Measurements from ENCODE around the gene SORBS1. TPM values are rescaled to one million over a fixed set of nuclear protein-coding genes. Genes with fewer than 3 reads are reported as not detected.

The SORBS1 gene
- total RNA-seq, 6 experiments from 2014 or later, result 56.4 to 97.9 (median 76.5) TPM

GRCh38 chr10:95315509-95315908 lies 245.7 kb downstream of the SORBS1 start:
- Histone ChIP-seq H3K9me3 (no peaks in the 10 kb centered on the region), H3K27me3 (no peaks in the 10 kb centered on the region), H3K27ac (no peak overlapping the region), H3K4me1 (peaks cover 0 to 15% (median 2%) of the 10 kb centered on the region in 4 donors), H3K4me3 (no peak overlapping the region), H3K36me3 (peaks cover 0 to 11% (median 4%) of the 10 kb centered on the region in 4 donors)
- no peak for DNase-seq
- no peak for ATAC-seq
- intact Hi-C loops (cut with DNase I), result no loop called here
- TF ChIP-seq CTCF (IDR thresholded peaks at IDR 0.05) (no peak), POLR2A (IDR thresholded peaks at IDR 0.05) (no peak)
- 88% methylated on average over 2 of the region's 2 CpGs for WGBS (ENCODE audit: insufficient coverage, low coverage, low lambda C conversion rate, missing lambda C conversion rate)

- H3K4me1 ChIP-seq, result peaks cover 0 to 15% (median 2%) of the 10 kb centered on the region in 4 donors
- ATAC-seq, result peak in 3 of 4 donors; percentile 13 to 86 (median 43)
- peaks cover 0 to 11% (median 4%) of the 10 kb centered on the region in 4 donors for H3K36me3 ChIP-seq
Observed at GRCh38 chr10:95314192-95314918, 246.8 kb downstream of the SORBS1 start.

GRCh38 chr10:95312986-95313495 lies 248.1 kb downstream of the SORBS1 start:
- DNase-seq (no peak), ATAC-seq (no peak)
- H3K27ac ChIP-seq, result no peak overlapping the region
- no peak overlapping the region for H3K4me3 ChIP-seq
- H3K36me3 ChIP-seq, result peaks cover 0 to 11% (median 3%) of the 10 kb centered on the region in 4 donors
- H3K4me1 ChIP-seq, result peaks cover 0 to 15% (median 2%) of the 10 kb centered on the region in 4 donors
- H3K9me3 ChIP-seq, result no peaks in the 10 kb centered on the region
- H3K27me3 ChIP-seq, result no peaks in the 10 kb centered on the region
- WGBS (ENCODE audit: insufficient coverage, low coverage, low lambda C conversion rate, missing lambda C conversion rate), result 100% methylated on average over 1 of the region's 1 CpG
- intact Hi-C loops (cut with DNase I), result no loop called here
- TF ChIP-seq CTCF (IDR thresholded peaks at IDR 0.05) (no peak), POLR2A (IDR thresholded peaks at IDR 0.05) (no peak)

More at GRCh38 chr10:95314192-95314918, 246.8 kb downstream of the SORBS1 start:
- H3K4me3 ChIP-seq, result no peak overlapping the region
- WGBS (ENCODE audit: insufficient coverage, low coverage, low lambda C conversion rate, missing lambda C conversion rate), result 53% methylated on average over 2 of the region's 4 CpGs
- TF ChIP-seq POLR2A (IDR thresholded peaks at IDR 0.05), result no peak
- TF ChIP-seq CTCF (IDR thresholded peaks at IDR 0.05), result no peak
- no peak for DNase-seq
- intact Hi-C loops (cut with DNase I), result no loop called here
- H3K9me3 ChIP-seq, result no peaks in the 10 kb centered on the region
- H3K27me3 ChIP-seq, result no peaks in the 10 kb centered on the region
- H3K27ac ChIP-seq, result no peak overlapping the region

- Histone ChIP-seq H3K4me3 (no peak overlapping the region), H3K27me3 (no peaks in the 10 kb centered on the region), H3K4me1 (peaks cover 0 to 15% (median 2%) of the 10 kb centered on the region in 4 donors), H3K9me3 (no peaks in the 10 kb centered on the region), H3K36me3 (peaks cover 0 to 11% (median 0%) of the 10 kb centered on the region in 4 donors), H3K27ac (no peak overlapping the region)
- no peak for DNase-seq
- intact Hi-C loops (cut with DNase I), result no loop called here
- no peak for TF ChIP-seq POLR2A (IDR thresholded peaks at IDR 0.05)
- no peak for TF ChIP-seq CTCF (IDR thresholded peaks at IDR 0.05)
- no peak for ATAC-seq
- 54% methylated on average over 6 of the region's 6 CpGs for WGBS (ENCODE audit: insufficient coverage, low coverage, low lambda C conversion rate, missing lambda C conversion rate)
Observed at GRCh38 chr10:95312257-95312656, 248.9 kb downstream of the SORBS1 start.
